T-cell (primary cell): Measurements from ENCODE around the gene VPS51. TPM values are rescaled to one million over a fixed set of nuclear protein-coding genes. Genes with fewer than 3 reads are reported as not detected.
A peak's percentile ranks its signal among the peaks of the same experiment; 100 is the strongest.

Experiments
- ATAC-seq, 4 experiments: fragments of 200-7000 bp in 3 of 4; fragments of 150-1000 bp in 1 of 4; cut with Tn5 transposase; replicated peaks in 1 of 4; 1 replicate in 3 of 4; 2 replicates in 1 of 4; pipeline ENCODE4 v1.10.0; 2021; ENCODE audit warnings: moderate library complexity in 3 of 4, mild to moderate bottlenecking in 2 of 4, moderate number of reproducible peaks in 1 of 4
- CTCF ChIA-PET, 2 donors: fragments of 300-600 bp; sonication (Branson Sonifier 250); formaldehyde crosslinking; loops; one replicate each; lab custom pipeline; 2022; ENCODE audit warnings: antibody characterized with exemption in 2 of 2; lab: Charles Lee
- POLR2A ChIA-PET, 2 donors: fragments of 300-600 bp; sonication (Branson Sonifier 250); formaldehyde crosslinking; loops; one replicate each; lab custom pipeline; 2022; ENCODE audit warnings: antibody characterized with exemption in 2 of 2; lab: Charles Lee
- DNase-seq, 35 experiments: peaks; one replicate each; pipeline versions ENCODE4 v3.0.0 to v3.0.0-alpha.2; 2013 to 2023
- H3K27ac ChIP-seq: one replicate; pipeline ENCODE4 v1.5.1; 2013; ENCODE audit warnings: low read length
- H3K27me3 ChIP-seq, 2 experiments: replicated peaks in 1 of 2; 1 replicate in 1 of 2; 2 replicates in 1 of 2; pipeline versions ENCODE4 v1.6.1 to v1.7.0; 2013; ENCODE audit warnings: low read length in 1 of 2, mixed read lengths in 1 of 2; ENCODE audit not compliant: control insufficient read depth in 2 of 2, insufficient read depth in 2 of 2; ENCODE audit errors: extremely low read depth in 1 of 2
- H3K36me3 ChIP-seq, 2 donors: 1 replicate in 1 of 2; 2 replicates in 1 of 2; pipeline versions ENCODE4 v1.6.1 to v1.7.0; 2013; ENCODE audit warnings: low read length in 1 of 2; ENCODE audit not compliant: control insufficient read depth in 2 of 2, insufficient read depth in 1 of 2; ENCODE audit errors: extremely low read depth in 1 of 2
- H3K4me1 ChIP-seq, 2 experiments: 1 replicate in 1 of 2; 2 replicates in 1 of 2; pipeline versions ENCODE4 v1.6.1 to v1.7.0; 2013; ENCODE audit warnings: low read length in 2 of 2, mixed read lengths in 1 of 2; ENCODE audit not compliant: insufficient read depth in 2 of 2, control insufficient read depth in 1 of 2; ENCODE audit errors: extremely low read depth in 1 of 2
- H3K4me3 ChIP-seq, 2 donors: 1 replicate in 1 of 2; 2 replicates in 1 of 2; pipeline versions ENCODE4 v1.5.1 to v1.7.0; 2013; ENCODE audit warnings: mild to moderate bottlenecking in 2 of 2, low read length in 1 of 2, moderate library complexity in 1 of 2; ENCODE audit not compliant: control insufficient read depth in 1 of 2; ENCODE audit errors: extremely low read depth in 1 of 2
- H3K9me3 ChIP-seq: 2 replicates; pipeline ENCODE4 v1.7.0; 2013
- H3K27ac Mint-ChIP-seq, 2 donors: one replicate each; pipeline ENCODE4 v1.8.0; 2020 to 2021; ENCODE audit warnings: mild to moderate bottlenecking in 2 of 2, mixed read lengths in 2 of 2
- H3K27me3 Mint-ChIP-seq, 2 donors: one replicate each; pipeline ENCODE4 v1.8.0; 2021 to 2022; ENCODE audit warnings: mixed read lengths in 2 of 2
- H3K36me3 Mint-ChIP-seq: one replicate; pipeline ENCODE4 v1.8.0; 2021; ENCODE audit warnings: mixed read lengths
- H3K4me1 Mint-ChIP-seq, 3 donors: one replicate each; pipeline ENCODE4 v1.8.0; 2020 to 2022; ENCODE audit warnings: mixed read lengths in 3 of 3, mild to moderate bottlenecking in 1 of 3
- H3K4me3 Mint-ChIP-seq, 3 donors: one replicate each; pipeline ENCODE4 v1.8.0; 2020 to 2022; ENCODE audit warnings: mild to moderate bottlenecking in 3 of 3, mixed read lengths in 3 of 3, moderate library complexity in 3 of 3
- H3K9me3 Mint-ChIP-seq, 3 donors: one replicate each; pipeline ENCODE4 v1.8.0; 2020 to 2022; ENCODE audit warnings: mixed read lengths in 3 of 3
- WGBS: methylation state at CpG from one replicate; pipeline ENCODE4 v1.1.5; 2013; ENCODE audit warnings: missing lambda C conversion rate; ENCODE audit not compliant: insufficient coverage; 5-methylcytosine and 5-hydroxymethylcytosine counted together
- total RNA-seq, 35 experiments: library from RNA in 6 of 35; stranded (reverse) in 6 of 35; fragments of 120-200 nt in 1 of 35; gene quantifications; one replicate each; pipeline versions ENCODE4 v1.2.1 to v1.2.4 and lab custom pipeline; 2013 to 2026

VPS51 gene
- total RNA-seq, 5 donors from 2014 or later (not counting 1 experiment from before 2014, with no cell fraction given): 210 to 303 (median 263) TPM

DNA sequence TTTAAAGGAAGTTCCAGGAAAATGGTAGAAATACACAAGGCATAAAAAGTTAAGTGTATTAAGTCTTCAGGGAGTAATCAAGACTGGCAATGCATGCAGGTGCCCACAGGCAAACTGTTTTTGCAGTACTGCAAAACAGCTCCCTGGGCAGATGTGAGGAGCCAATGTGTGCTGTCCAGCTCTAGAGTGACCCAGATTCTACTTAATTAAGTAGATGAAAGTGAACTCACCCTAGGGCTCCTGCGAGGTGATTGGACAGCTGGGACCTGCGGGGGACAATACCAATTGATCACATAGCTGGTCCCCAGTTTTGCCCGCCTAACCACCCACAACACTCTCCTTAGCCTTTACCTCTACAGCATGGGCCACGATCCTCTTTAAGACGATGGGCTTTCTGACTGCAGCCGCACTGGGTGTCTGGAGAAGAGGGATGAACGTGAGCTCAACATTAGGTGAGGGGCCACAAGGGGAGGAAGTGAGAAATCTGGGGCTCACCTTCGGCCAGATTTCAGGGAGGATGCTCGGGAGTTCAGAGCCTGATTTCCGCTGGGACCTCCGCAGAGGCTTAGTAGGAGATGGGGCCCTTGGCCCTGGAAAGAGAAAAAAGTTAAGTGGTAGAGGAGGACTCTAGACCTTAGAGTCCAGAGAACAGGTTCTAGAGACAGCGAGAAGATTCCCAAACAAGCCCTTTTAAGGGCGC is 12.7 kb upstream of the VPS51 start:
- no peaks in the 10 kb centered on the region for H3K27me3 Mint-ChIP-seq
- Histone ChIP-seq H3K27ac (peak overlapping the region; percentile 92), H3K4me1 (peaks cover 11 to 27% of the 10 kb centered on the region in 2 experiments), H3K9me3 (no peaks in the 10 kb centered on the region), H3K27me3 (no peaks in the 10 kb centered on the region), H3K36me3 (peaks cover 13 to 28% of the 10 kb centered on the region in 2 donors), H3K4me3 (peak overlapping the region; percentile 83 to 89)
- 3% methylated on average over 8 of the region's 13 CpGs for WGBS
- ATAC-seq: no peak
- ChIA-PET CTCF (interaction anchor here (0.6 to 1.6 kb wide), 2 partner anchors 39 to 63 kb away, joined by 6 read pairs; partner anchors contain the start of genes FAU (in 1 of the 2) and MRPL49 (in 1 of the 2)), POLR2A (interaction anchor here in 1 of 2 donors (0.6 kb wide), 1 partner anchor 574 kb away, joined by 3 read pairs; no protein-coding TSS in a partner anchor)
- peak overlapping the region; percentile 46 to 96 for H3K27ac Mint-ChIP-seq
- peak in 1 of 35 experiments; percentile 2 for DNase-seq
- peaks cover 28 to 38% (median 35%) of the 10 kb centered on the region in 3 donors for H3K4me1 Mint-ChIP-seq
- H3K4me3 Mint-ChIP-seq: peak overlapping the region; percentile 88 to 93 (median 89)
- no peaks in the 10 kb centered on the region for H3K9me3 Mint-ChIP-seq
- peaks cover 6% of the 10 kb centered on the region for H3K36me3 Mint-ChIP-seq

- peak; percentile 91 to 98 (median 95) for DNase-seq
- Histone ChIP-seq H3K27me3 (no peaks in the 10 kb centered on the region), H3K9me3 (no peaks in the 10 kb centered on the region), H3K36me3 (peaks cover 15 to 35% of the 10 kb centered on the region in 2 donors), H3K4me1 (peaks cover 11 to 22% of the 10 kb centered on the region in 2 experiments), H3K4me3 (peak within 1 kb of the TSS; percentile 83 to 89), H3K27ac (peak within 1 kb of the TSS; percentile 92)
- WGBS: under 1% methylated on average over 71 of the region's 79 CpGs
- Mint-ChIP-seq H3K4me3 (peak within 1 kb of the TSS; percentile 88 to 93 (median 89)), H3K27me3 (no peaks in the 10 kb centered on the region), H3K27ac (peak within 1 kb of the TSS; percentile 96), H3K4me1 (peaks cover 26 to 34% (median 30%) of the 10 kb centered on the region in 3 donors), H3K36me3 (peaks cover 13% of the 10 kb centered on the region), H3K9me3 (no peaks in the 10 kb centered on the region)
- POLR2A ChIA-PET: interaction anchor here in 1 of 2 donors (0.6 kb wide), 1 partner anchor 573 kb away, joined by 3 read pairs; no protein-coding TSS in a partner anchor
- peak; percentile 87 to 92 (median 91) for ATAC-seq
- CTCF ChIA-PET: interaction anchor here in 1 of 2 donors (0.6 to 1.6 kb wide), 2 partner anchors 38 to 60 kb away, joined by 3 to 6 read pairs; partner anchors contain the start of genes FAU and MRPL49
Measured at GRCh38 chr11:65083834-65084597, 12.0 kb upstream of the VPS51 start, which contains the start of the genes CDCA5 and ZFPL1. Gene CDCA5 (minus strand): TSS chr11:65084040. CDS start chr11:65083978, 62 bp downstream. Gene ZFPL1 (plus strand): TSS chr11:65084222. CDS start chr11:65084699, 477 bp downstream.

GRCh38 chr11:65084598-65085375 is 11.2 kb upstream of the VPS51 start:
- no peaks in the 10 kb centered on the region for H3K9me3 Mint-ChIP-seq
- H3K9me3 ChIP-seq: no peaks in the 10 kb centered on the region
- H3K4me3 Mint-ChIP-seq: peak overlapping the region; percentile 88 to 93 (median 89)
- H3K36me3 Mint-ChIP-seq: peaks cover 20% of the 10 kb centered on the region
- CTCF ChIA-PET: interaction anchor here in 1 of 2 donors (0.8 kb wide), 1 partner anchor 72 kb away, joined by 3 read pairs; no protein-coding TSS in a partner anchor
- H3K4me1 ChIP-seq: peaks cover 11 to 22% of the 10 kb centered on the region in 2 experiments
- DNase-seq: no peak
- peak overlapping the region; percentile 96 for H3K27ac Mint-ChIP-seq
- POLR2A ChIA-PET: interaction anchor here in 1 of 2 donors (0.5 kb wide), 1 partner anchor 14 kb away, joined by 4 read pairs; no protein-coding TSS in a partner anchor
- no peaks in the 10 kb centered on the region for H3K27me3 Mint-ChIP-seq
- H3K4me1 Mint-ChIP-seq: peaks cover 26 to 34% (median 30%) of the 10 kb centered on the region in 3 donors
- H3K36me3 ChIP-seq: peaks cover 15 to 38% of the 10 kb centered on the region in 2 donors
- no peaks in the 10 kb centered on the region for H3K27me3 ChIP-seq
- peak overlapping the region; percentile 92 for H3K27ac ChIP-seq
- H3K4me3 ChIP-seq: peak overlapping the region; percentile 83 to 89
- no peak for ATAC-seq
- 60% methylated on average over 19 of the region's 23 CpGs for WGBS

DNA sequence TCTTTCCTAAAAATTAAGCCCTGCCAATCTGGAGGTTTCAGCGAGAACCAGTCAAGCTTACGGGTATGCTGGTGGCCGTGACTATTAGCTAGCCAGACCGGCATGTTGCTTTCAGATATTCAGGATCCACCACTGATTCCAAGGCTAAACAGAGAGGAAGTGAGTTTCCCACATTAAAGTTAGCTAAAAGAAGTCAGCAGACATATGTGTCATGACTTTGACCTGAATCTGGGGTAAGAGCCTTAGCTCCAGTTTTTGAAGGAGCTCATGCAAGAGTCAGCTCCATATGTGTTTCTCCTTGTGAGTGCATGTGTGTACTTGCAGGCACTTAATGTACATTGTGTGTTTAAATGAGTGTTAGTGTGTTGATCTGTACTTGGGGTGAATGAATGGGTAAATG is 10.6 kb upstream of the VPS51 start:
- Histone ChIP-seq H3K36me3 (peaks cover 15 to 38% of the 10 kb centered on the region in 2 donors), H3K4me3 (no peak overlapping the region), H3K27me3 (no peaks in the 10 kb centered on the region), H3K27ac (no peak overlapping the region), H3K4me1 (peaks cover 11 to 22% of the 10 kb centered on the region in 2 experiments), H3K9me3 (no peaks in the 10 kb centered on the region)
- peaks cover 26 to 34% (median 30%) of the 10 kb centered on the region in 3 donors for H3K4me1 Mint-ChIP-seq
- WGBS: no CpG with 5 or more reads among the region's 4 CpGs
- no peaks in the 10 kb centered on the region for H3K9me3 Mint-ChIP-seq
- DNase-seq: no peak
- H3K36me3 Mint-ChIP-seq: peaks cover 20% of the 10 kb centered on the region
- H3K4me3 Mint-ChIP-seq: peak overlapping the region; percentile 88 to 93 (median 89)
- CTCF ChIA-PET: interaction anchor here in 1 of 2 donors (0.8 kb wide), 1 partner anchor 72 kb away, joined by 3 read pairs; no protein-coding TSS in a partner anchor
- ATAC-seq: no peak
- H3K27ac Mint-ChIP-seq: peak overlapping the region; percentile 30 to 55
- no peaks in the 10 kb centered on the region for H3K27me3 Mint-ChIP-seq
- POLR2A ChIA-PET: interaction anchor here in 1 of 2 donors (0.5 kb wide), 1 partner anchor 13 kb away, joined by 4 read pairs; no protein-coding TSS in a partner anchor

GRCh38 chr11:65086809-65087208 is 9.2 kb upstream of the VPS51 start:
- no peak overlapping the region for H3K4me3 ChIP-seq
- H3K27ac ChIP-seq: no peak overlapping the region
- ChIA-PET POLR2A (interaction anchor here (0.6 kb wide), 2 partner anchors 80 to 207 kb away, joined by 3 to 4 read pairs; no protein-coding TSS in a partner anchor), CTCF (interaction anchor here in 1 of 2 donors (0.5 kb wide), 1 partner anchor 260 kb away, joined by 3 read pairs; no protein-coding TSS in a partner anchor)
- no peaks in the 10 kb centered on the region for H3K27me3 ChIP-seq
- H3K4me1 Mint-ChIP-seq: peaks cover 26 to 34% (median 30%) of the 10 kb centered on the region in 3 donors
- H3K36me3 Mint-ChIP-seq: peaks cover 20% of the 10 kb centered on the region
- H3K4me1 ChIP-seq: peaks cover 11 to 22% of the 10 kb centered on the region in 2 experiments
- peaks cover 15 to 38% of the 10 kb centered on the region in 2 donors for H3K36me3 ChIP-seq
- H3K4me3 Mint-ChIP-seq: peak overlapping the region in 1 of 3 donors; percentile 45
- H3K9me3 ChIP-seq: no peaks in the 10 kb centered on the region
- DNase-seq: no peak
- H3K27me3 Mint-ChIP-seq: no peaks in the 10 kb centered on the region
- H3K9me3 Mint-ChIP-seq: no peaks in the 10 kb centered on the region
- 94% methylated on average over 4 of the region's 9 CpGs for WGBS
- no peak for ATAC-seq
- H3K27ac Mint-ChIP-seq: no peak overlapping the region
